A204.1 (cell line): ENCODE measurements around the gene DTNBP1.

ENCODE experiments used
- FAIRE-seq: peaks from 2 replicates; lab custom pipeline; 2012; peaks lifted over from hg19 to GRCh38; lab: Jason Lieb, UNC

The DTNBP1 gene

DNA sequence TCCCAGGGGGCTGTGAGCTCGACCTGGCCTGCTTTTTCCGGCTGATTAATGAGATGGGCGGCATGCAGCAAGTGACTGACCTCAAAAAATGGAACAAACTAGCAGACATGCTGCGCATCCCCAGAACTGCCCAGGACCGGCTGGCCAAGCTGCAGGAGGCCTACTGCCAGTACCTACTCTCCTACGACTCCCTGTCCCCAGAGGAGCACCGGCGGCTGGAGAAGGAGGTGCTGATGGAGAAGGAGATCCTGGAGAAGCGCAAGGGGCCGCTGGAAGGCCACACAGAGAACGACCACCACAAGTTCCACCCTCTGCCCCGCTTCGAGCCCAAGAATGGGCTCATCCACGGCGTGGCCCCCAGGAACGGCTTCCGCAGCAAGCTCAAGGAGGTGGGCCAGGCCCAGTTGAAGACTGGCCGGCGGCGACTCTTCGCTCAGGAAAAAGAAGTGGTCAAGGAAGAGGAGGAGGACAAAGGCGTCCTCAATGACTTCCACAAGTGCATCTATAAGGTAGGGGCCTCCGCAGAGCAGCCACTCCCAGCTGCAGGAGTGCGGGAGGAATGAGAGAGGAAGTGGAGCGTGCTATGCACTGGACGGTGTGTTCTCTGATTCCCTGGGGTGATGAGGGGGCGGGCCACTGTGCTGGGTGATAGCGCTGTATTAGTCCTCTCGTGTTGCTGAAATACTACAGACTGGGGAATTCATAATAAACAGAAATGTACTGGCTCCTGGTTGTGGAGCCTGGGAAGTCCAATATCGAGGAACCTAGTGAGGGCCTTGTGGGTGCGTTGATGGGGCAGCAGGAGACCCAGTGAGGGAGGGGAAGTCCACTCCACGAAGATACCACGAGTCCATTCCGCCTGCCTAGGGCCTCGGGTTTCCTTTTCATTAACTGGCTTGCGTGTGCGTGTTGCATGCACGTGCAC lies 161.7 kb downstream of the DTNBP1 start:
- FAIRE-seq, result no peak

DNA sequence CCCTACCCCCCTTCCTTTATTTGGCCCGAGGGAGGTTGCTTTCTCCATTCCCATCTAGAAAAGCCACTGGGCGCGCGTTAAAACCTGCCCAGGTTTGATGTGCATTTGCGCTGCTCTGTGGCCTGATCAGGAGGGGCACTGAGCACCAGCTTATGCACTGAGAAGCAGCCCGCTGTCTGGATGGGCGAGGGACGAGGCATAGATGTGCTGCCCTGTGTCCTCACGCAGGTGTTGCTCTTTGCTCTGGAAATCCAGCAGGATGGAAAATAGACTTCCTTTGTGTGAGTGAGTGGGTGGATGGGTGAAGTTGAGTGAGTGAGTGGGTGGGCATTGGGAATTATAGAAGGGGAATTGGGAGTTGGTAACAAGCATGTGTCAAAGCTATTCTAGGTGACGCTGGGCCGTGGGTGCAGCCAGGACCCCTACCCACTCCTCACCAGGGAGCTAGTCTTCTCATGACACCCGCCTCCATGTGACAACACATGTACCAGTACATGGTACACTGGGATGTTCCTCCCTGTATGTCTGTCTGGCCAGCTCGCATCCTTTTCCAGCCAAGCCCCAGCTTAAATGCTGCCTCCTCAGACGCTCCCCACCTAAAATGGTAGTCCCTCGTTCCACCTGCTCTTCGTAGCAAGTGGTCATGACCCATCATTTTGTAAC lies 162.6 kb downstream of the DTNBP1 start:
- FAIRE-seq, result no peak

DNA sequence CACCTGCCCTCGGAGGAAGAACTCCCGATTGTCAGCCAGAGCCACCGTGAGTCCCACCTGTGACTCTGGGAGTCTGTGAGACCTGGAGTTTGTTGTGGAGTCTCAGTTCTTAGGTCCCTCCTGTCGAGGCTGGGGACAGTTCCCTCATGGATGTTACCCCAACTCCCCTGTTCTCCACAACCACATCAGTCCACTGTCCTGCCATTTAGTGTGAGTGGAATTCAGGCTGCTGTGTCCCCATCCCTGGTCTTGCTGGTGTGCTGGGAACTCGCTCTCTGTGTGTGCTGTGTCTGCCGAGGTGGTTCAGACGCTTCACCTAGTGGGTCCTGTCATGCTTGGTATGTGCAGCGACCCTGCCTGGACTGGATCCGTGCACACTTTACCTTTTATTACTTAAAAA lies 163.2 kb downstream of the DTNBP1 start:
- FAIRE-seq, result no peak

DNA sequence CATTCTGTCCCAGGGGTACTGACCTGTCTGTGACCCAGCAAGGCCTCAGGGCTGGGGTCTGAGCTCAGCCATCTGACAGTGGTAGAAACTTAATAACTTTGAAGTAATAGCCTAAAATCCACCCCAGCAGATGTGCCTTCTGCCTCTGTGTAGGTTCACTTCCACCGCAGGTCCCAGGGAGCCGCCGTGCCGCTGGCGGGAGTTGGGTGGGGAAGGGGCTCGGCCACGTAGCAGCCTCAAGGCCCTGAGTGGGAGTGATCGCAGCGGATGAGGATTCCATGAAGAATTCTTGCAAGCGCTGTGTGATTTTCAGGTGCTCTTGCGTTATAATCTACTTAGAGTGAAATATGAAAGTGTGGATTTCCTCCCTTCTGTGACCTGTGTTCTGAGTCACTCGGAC lies 163.7 kb downstream of the DTNBP1 start:
- no peak for FAIRE-seq

DNA sequence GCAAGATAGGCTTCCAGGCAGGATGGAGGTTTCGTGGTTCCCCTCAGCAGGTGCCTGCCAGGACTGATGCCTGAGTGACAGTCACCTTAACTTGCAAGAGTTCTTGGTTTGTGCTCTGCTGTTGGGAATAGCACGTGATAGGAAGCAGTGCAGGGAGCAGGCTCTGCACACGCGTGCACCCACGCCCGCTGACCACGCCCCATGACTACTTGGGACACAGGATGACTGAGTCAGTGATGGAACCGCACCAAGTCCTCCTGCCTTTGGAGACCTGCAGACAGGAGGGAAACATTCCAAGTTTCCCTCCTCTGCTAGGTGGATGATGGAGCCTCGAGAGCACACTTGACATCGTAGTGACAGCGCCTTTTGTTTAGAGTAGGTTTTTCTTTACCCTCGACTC lies 164.2 kb downstream of the DTNBP1 start:
- FAIRE-seq, result no peak

DNA sequence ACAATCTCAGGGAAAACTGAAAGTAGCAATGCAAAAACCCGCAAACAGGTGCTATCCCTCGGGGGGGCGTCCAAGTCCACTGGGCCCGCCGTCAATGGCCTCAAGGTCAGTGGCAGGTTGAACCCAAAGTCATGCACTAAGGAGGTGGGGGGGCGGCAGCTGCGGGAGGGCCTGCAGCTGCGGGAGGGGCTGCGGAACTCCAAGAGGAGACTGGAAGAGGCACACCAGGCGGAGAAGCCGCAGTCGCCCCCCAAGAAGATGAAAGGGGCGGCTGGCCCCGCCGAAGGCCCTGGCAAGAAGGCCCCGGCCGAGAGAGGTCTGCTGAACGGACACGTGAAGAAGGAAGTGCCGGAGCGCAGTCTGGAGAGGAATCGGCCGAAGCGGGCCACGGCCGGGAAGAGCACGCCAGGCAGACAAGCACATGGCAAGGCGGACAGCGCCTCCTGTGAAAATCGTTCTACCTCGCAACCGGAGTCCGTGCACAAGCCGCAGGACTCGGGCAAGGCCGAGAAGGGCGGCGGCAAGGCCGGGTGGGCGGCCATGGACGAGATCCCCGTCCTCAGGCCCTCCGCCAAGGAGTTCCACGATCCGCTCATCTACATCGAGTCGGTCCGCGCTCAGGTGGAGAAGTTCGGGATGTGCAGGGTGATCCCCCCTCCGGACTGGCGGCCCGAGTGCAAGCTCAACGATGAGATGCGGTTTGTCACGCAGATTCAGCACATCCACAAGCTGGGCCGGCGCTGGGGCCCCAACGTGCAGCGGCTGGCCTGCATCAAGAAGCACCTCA lies 166.3 kb downstream of the DTNBP1 start:
- no peak for FAIRE-seq

DNA sequence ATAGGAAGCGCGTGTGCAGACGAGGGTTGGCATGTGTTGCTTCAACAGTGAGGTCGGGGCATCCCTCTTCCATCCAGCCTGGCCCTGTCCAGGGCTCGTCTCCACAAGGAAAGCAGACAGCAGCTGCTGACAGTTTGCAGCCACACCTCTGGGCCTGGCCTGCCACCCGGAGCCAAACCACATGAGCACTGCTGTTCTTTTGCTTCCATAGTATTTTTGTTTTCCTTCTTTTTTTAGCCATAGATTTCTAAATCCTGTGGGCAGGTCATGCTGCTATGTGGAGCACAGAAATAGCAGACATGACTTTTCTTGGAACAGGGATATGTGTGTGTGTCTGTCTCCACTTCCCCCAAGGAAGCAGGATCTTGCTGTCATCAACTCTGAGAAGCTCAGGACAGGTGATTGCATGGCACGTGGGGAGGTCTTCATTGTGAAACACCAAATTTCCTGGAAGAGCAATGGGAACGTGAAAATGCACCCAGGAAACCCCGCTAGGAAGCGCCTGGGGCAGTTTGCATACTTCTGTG lies 167.4 kb downstream of the DTNBP1 start:
- no peak for FAIRE-seq

DNA sequence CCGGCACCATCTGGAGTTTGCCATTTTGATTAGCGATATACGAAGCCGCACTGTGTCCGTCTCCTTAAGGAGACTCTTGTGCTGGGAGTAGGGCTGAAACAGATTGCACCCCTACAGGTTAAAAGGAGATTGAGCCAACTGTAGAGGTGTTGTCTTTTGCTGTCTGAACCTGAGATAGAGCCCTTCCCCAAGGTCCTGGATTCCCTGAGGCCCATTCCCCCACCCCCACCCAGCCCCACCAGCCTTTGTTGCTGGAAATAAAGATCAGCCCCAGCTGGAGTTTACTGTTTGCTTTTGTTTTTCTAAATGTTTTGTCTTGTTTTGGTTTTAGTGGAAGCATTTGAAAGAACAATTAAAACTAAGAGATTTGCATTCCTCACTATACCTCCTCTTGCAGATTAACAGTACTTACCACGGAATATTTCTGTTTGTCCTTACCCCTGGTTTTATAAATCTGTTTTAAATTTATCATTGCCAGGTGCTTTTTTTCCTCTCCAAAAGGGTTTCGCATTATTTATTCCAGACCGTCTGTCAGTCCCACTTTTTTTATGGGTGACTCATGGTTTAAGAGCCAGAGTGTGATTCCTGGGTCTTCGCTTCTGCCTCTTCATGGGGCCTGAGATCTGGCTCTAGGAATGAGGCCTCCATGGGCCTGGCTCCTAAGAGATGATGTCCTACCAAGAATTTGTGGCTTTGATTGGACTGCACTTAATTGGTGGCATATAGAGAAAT lies 169.2 kb downstream of the DTNBP1 start:
- FAIRE-seq, result no peak

DNA sequence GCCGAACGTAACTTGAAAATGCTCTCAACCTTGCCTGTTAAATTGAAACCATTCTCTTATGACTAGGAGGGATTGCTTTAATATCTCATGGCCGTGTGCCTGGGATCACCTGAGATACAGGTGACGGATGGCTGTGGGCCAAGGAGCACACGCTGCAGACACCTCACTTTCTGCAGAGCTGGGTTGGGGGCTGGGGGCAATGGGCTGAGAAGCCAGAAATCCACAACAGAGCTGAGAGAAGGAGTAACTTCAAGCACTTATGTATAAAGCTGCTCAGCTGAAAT lies 170.9 kb downstream of the DTNBP1 start:
- FAIRE-seq, result no peak

DNA sequence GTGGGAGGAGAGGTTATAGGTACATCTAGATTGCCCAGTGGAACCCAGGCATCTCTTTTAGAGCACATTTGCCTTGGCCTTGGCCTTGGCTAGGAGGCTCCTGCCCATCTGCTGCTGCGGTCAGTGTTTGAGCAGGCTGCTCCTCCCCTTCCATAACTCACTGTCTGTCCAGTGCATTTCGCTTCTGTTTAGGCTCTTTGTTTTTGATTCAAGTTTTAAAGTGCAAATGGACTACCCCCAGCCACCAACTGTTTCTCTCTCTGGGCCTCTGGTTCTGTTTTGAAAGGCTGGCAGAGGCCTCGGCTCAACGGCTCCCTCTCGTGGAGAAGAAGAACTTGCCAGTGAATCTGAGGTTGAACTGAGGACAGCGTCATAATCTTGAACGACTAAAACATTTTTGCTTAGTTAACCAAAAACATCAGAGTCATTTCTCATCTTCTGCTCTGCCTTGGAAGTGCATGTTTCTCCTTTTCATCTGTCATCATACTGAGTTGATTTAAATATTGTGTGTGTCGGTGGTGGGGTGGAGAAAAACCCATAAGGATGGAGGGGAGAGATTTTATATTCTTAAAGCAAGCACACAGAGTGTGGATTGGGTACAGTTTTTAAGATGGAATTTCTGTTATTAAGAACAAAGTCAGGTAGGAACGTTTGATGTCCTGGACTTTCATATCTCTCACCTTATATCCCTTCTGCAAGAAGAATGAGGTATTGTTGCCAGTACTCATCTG lies 171.4 kb downstream of the DTNBP1 start:
- FAIRE-seq, result peak; percentile 19

DNA sequence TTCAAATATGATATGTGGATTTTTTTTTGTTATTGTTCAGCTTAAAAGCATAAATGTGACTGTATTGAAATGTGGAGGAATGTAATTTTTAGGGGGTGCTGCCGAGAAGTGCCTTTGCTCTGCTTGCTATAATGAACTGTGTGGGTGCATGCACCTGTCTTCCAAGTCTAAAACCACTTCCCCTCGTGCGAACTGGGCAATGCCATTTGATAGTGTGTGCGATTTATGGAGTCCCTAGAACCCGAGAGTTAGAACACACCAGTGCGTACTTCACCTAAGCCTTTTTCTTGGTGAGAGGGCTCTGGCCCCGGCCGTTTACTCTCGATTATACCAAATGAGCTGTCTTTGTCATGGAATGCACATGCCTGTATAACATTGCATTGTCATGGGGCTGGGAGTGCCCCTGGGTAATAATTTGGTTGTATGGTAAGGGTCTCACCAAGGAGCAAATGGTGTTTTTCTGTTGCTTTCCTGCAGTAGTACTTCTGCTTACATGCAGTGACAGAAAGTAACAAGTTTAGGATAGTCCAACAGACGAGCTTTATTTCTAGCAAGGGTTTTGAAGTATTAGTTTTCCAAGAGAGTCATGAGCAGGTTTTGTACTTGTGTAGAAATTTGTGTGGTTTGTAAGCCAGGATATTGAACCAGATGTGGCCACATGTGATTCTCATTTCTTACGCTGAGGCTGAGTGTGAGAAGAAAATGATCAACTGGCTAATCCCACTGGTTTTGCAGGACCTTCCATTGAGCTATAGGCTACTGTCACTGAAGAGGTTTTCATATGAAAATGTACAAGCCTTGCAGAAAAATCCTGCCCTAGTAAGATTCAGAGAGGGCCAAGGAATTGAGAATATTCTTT lies 172.4 kb downstream of the DTNBP1 start:
- no peak for FAIRE-seq

DNA sequence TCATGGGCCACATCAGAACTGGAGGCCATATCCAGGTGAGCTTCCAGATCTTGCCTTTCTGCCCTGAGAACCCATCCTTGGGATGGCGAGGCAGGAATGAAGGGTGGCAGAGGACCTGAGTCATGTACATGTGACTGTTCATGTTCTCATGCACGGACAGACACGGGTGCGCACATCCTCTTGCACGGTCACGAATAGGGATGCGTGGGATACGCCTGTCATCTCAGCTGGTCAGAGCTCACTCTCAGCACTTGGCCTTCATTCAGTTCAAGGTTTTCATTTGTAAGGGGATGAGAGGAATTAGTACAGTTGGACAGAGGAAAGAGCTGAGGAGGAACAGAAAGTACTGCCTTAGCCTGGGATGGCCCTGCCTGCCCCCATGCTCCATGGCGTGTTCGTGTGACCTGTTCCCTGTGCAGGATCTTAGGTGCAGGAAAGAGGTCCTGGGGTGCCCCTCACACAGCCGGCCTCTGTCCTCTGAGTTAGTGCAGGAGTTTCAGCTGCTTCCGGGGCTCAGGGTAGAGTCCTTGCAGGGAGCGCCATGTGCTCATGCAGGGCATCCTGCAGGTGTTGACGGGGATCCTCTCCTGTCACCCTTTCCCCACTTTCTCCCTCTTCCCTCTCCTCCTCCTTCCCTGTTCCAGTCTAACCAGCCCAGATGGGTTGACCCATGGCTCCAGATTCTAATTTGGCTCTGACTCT lies 173.4 kb downstream of the DTNBP1 start:
- FAIRE-seq, result no peak

DNA sequence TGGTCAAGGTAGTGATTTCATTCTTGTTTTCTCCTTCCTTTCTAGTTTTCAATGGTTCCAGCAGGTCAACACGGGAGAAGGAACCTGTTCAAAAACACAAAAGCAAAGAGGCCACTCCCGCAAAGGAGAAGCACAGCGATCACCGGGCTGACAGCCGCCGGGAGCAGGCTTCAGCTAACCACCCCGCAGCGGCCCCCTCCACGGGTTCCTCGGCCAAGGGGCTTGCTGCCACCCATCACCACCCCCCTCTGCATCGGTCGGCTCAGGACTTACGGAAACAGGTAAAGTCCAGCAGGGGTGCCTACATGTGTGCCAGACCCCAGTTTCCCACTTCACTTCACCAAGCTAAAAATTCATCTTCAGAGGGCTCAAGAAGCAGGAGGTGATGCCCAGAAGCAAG lies 175.6 kb downstream of the DTNBP1 start:
- no peak for FAIRE-seq

DNA sequence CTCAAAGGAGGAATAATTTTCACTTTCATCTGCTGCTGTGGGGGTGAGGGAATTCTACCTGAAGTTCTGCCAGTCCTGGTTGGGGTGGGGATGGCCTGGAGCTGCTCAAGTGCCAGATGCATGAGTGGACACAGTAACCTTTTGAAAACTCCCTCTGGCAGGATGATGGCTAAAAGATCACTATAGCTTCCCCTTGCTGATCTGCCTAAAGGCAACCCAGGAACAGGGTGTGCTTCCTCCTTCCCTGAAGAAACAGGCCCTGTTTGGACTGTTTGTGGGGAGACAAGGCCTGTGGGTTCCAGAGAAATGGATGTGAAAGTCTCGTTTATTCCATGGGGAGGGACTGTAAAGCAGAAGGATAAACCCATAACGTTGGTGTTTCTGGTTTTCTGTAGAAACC lies 176.9 kb downstream of the DTNBP1 start:
- no peak for FAIRE-seq

DNA sequence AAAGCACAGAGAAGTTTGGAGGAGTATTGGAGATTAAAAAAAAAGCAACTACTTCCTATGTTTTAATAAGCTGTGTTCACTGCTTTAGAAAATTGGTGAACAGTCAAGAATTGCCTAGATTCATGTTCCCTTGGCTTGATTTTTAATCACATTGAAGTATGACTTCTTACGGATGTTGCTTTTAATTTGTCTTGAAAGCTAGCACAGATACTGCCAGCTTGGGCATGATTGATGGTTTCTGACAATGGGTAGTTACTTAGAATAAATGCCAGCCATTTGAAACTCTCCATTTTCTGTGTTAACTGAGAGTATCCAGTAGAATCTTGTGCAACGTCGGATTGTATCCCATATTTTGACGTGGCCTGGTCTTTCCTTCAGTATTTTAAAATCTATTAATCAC lies 178.0 kb downstream of the DTNBP1 start:
- no peak for FAIRE-seq

DNA sequence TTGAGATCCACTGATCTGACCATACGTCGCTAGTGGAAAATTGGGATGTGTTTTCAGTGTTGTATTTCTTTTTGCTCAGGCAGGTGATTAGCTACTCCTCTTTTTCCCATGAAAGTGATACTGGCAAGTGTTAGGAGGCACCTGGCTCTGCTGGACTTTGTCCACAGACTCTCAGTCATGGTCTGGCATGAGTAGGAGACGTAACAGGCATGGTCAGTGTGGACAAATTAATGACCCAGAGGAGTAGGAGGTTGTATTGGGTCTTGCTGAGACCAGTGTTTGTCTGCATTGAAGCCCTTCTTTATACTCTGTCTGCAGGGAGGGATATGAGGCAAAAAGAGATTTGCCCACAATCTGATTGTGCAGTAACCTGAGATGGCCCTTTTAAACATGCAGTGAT lies 178.7 kb downstream of the DTNBP1 start:
- FAIRE-seq, result no peak

DNA sequence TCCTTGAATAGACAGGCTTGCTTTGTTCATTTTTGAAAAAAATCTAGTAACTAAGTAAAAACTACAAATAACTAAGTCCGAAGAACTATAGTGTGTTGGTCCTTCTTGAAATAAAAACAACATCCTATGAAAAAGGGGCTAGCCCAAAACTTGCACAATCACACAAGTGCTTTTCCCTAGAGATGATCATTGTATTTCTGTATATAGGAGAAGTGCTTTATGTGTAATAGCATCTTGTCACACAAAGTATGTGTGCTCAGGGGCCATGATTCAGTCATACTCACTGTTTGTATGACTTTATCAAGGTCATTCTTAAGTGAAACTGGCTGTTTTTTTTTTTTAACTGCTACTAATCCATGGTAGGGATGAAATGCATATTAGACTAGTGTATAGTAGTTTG lies 179.8 kb downstream of the DTNBP1 start:
- FAIRE-seq, result no peak

DNA sequence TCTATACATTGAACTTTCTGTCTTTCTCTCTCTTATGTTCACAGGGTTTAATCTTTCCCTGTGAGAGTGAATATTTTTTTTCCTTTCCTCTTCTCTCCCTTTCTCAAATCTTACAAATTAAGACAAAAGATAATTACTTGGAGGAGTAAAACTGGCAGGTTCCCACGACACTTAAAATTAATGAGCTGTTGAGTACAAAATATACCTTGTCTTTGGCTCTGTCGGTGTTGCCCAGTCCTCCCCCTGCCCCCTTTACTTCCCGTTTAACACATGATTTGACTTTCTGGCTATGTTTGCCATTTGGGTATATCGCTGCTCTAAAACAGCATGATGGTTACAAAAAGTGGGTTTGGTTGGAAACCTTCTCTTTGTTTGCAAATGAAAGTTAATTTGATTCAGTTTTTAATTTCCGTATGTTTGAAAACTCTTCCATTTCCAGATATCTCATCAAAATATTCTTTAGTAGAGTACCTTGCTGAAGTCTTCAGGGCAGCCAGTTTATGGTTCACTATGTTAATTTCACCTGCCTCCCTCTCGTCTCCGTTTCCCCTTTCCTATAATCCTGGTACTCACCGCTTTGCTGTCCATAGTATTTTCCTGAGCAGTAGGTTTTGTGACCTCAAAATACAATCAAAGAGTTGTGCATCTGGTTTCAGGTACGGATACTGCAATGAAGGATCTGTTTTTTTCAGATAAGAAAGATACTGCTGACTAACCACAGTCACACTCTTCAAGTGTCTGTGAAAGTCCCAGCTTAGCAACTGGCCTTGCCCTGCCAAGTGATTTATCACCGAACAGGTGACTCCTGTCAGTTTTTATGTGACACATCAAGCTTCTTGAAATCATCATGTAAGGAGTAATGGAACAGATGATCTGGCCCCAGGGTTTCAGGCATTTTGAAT lies 181.2 kb downstream of the DTNBP1 start:
- no peak for FAIRE-seq

DNA sequence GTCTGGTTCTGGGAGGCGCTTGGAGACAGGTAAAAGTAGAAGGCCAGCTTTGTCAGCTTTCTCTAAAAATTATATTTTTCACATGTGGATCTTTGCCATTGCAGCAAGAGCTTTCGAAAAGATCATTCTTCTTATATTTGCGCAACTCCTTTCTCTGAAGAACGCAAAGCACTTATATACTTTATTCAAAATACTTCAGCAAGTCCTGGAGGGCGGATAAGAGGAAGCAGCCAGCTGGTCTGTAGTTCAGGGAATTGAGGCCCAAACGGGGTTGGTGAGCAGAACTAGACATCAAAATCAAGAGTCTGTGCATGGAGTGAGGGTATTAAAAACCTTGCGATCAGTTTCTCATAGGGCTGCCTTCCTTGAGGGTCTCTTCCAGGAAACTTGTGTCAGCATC lies 182.3 kb downstream of the DTNBP1 start:
- FAIRE-seq, result no peak
